Urinary bladder (tissue), 4 donors: ENCODE results near the gene RFX7. TPM values are rescaled to one million over a fixed set of nuclear protein-coding genes. Genes with fewer than 3 reads are reported as not detected.
"Not testable (repeated sequence)": the region's sequence is repeated elsewhere in the genome, so short reads cannot be mapped to it uniquely, and the experiment has no call there.

Source experiments
- DNase-seq: peaks from one replicate; pipeline ENCODE4 v3.0.0-alpha.2; 2015; ENCODE audit errors: extremely low spot score
- H3K27ac ChIP-seq: one replicate; pipeline ENCODE4 v1.5.1; 2013; ENCODE audit warnings: low read depth, mild to moderate bottlenecking, moderate library complexity
- H3K36me3 ChIP-seq: one replicate; pipeline ENCODE4 v1.6.1; 2013; ENCODE audit warnings: mild to moderate bottlenecking, moderate library complexity; ENCODE audit not compliant: insufficient read depth
- H3K4me1 ChIP-seq: one replicate; pipeline ENCODE4 v1.6.1; 2013; ENCODE audit warnings: mild to moderate bottlenecking, moderate library complexity; ENCODE audit not compliant: insufficient read depth
- H3K4me3 ChIP-seq: one replicate; pipeline ENCODE4 v1.5.1; 2013; ENCODE audit warnings: low read depth, low read length
- WGBS: extraction: QIAGEN DNeasy Blood & Tissue Kit; methylation state at CpG from one replicate; pipeline ENCODE4 v1.1.7; 2013; 5-methylcytosine and 5-hydroxymethylcytosine counted together
- polyA plus RNA-seq: library from polyadenylated mRNA; stranded (reverse); fragments of 200-250 nt; gene quantifications from one replicate; pipeline ENCODE4 v1.2.3, GENCODE V29; 2013
- total RNA-seq: library from RNA; depleted of rRNA; stranded (reverse); fragments of >200 nt; gene quantifications from one replicate; pipeline ENCODE4 v1.2.3, GENCODE V29; 2014
- donor health status: healthy with polysubstance abuse.
- donor health status: healthy.

Gene RFX7
- total and polyA plus RNA-seq, 2 donors: 4.5 to 16.0 TPM

DNA sequence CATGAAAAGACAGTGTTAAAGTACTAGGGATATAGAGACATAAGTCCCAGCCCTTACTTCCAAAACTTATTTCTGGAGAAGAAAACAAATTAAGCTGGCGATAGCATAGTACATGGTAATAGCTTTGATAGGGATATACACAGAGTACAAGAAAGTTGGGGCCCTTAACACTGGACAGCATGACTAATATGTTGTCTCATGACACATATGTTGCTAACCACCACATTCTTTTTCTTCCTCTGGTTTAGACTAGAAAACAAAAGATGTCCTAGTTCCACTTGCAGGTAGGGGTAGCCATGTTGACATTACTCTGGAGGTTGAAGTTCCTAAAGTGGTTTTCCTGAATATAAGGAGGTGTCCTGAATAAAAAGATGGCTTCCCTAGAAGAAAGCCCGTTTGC is 75.3 kb downstream of the RFX7 start:
- 89% methylated on average over 2 of the region's 2 CpGs for WGBS
- no peak for DNase-seq
- Histone ChIP-seq H3K4me1 (no peaks in the 10 kb centered on the region), H3K4me3 (no peak overlapping the region), H3K36me3 (no peaks in the 10 kb centered on the region), H3K27ac (no peak overlapping the region)

- Histone ChIP-seq H3K36me3 (no peaks in the 10 kb centered on the region), H3K4me1 (no peaks in the 10 kb centered on the region), H3K4me3 (no peak overlapping the region), H3K27ac (no peak overlapping the region)
- DNase-seq: no peak
- 94% methylated on average over 2 of the region's 2 CpGs for WGBS
Observed at GRCh38 chr15:56165234-56165633, 78.4 kb downstream of the RFX7 start.

DNA sequence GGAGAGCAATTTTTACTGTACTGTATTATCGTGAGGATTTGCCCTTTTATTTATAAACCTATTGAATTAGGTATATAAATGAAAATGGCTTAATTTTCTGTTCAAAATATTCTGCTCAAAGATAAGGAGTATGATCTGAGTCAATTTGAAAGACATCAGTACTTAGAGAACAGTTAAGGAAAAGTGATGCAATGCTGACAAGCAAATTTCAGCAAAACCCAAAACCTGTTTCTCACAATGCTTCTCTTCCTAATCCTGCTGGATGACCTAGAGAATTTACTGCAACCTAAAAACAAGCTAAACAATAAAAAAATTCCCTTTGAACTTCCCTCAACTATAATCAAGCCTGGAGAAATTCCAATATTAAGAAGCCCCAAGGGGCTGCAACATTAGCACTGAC is 82.7 kb downstream of the RFX7 start:
- DNase-seq: no peak
- Histone ChIP-seq H3K36me3 (no peaks in the 10 kb centered on the region), H3K4me3 (no peak overlapping the region), H3K4me1 (no peaks in the 10 kb centered on the region), H3K27ac (no peak overlapping the region)
- WGBS: 61% methylated on average over 1 of the region's 1 CpG

- Histone ChIP-seq H3K4me3 (no peak overlapping the region), H3K27ac (no peak overlapping the region), H3K36me3 (no peaks in the 10 kb centered on the region), H3K4me1 (no peaks in the 10 kb centered on the region)
- no peak for DNase-seq
- WGBS: 86% methylated on average over 3 of the region's 3 CpGs
Observed at GRCh38 chr15:56156877-56157276, 86.8 kb downstream of the RFX7 start.

GRCh38 chr15:56155278-56155677 is 88.4 kb downstream of the RFX7 start:
- H3K4me1 ChIP-seq, H3K4me3 ChIP-seq, H3K27ac ChIP-seq, H3K36me3 ChIP-seq, DNase-seq: not testable (repeated sequence)
- 95% methylated on average over 10 of the region's 10 CpGs for whole genome bisulfite sequencing

GRCh38 chr15:56154768-56155167 is 88.9 kb downstream of the RFX7 start:
- H3K27ac ChIP-seq, H3K4me3 ChIP-seq, H3K36me3 ChIP-seq, DNase-seq, H3K4me1 ChIP-seq: not testable (repeated sequence)
- WGBS: 99% methylated on average over 4 of the region's 4 CpGs

GRCh38 chr15:56150204-56150603 is 93.5 kb downstream of the RFX7 start:
- DNase-seq: no peak
- Histone ChIP-seq H3K27ac (no peak overlapping the region), H3K4me3 (no peak overlapping the region), H3K4me1 (no peaks in the 10 kb centered on the region), H3K36me3 (no peaks in the 10 kb centered on the region)
- WGBS: 90% methylated on average over 6 of the region's 6 CpGs

- H3K4me1 ChIP-seq: no peaks in the 10 kb centered on the region
- DNase-seq: no peak
- H3K4me3 ChIP-seq: no peak overlapping the region
- no peak overlapping the region for H3K27ac ChIP-seq
- H3K36me3 ChIP-seq: no peaks in the 10 kb centered on the region
- WGBS: 87% methylated on average over 3 of the region's 3 CpGs
Observed at GRCh38 chr15:56148064-56148463, 95.6 kb downstream of the RFX7 start.

DNA sequence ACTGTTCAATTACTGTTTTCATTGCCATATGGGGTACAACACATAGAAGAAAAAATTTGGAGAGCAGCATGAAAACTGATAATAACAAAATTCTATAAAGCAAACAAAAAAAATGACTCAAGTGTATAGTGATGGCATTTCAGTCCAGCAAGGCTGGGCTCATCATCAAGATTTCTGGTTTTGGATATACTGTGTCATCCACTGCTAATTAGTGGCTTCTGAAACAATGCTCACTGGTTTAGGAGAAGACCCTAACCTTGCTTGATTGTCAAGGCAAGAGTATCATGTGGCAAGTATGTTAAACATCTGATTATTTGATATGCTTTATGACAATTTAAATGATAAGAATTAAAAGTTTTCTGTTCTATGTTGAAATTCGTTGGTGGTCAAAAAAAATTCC is 96.9 kb downstream of the RFX7 start:
- no peaks in the 10 kb centered on the region for H3K4me1 ChIP-seq
- WGBS: 74% methylated on average over 1 of the region's 1 CpG
- no peak overlapping the region for H3K4me3 ChIP-seq
- no peak for DNase-seq
- H3K36me3 ChIP-seq: peaks cover 3% of the 10 kb centered on the region
- no peak overlapping the region for H3K27ac ChIP-seq

DNA sequence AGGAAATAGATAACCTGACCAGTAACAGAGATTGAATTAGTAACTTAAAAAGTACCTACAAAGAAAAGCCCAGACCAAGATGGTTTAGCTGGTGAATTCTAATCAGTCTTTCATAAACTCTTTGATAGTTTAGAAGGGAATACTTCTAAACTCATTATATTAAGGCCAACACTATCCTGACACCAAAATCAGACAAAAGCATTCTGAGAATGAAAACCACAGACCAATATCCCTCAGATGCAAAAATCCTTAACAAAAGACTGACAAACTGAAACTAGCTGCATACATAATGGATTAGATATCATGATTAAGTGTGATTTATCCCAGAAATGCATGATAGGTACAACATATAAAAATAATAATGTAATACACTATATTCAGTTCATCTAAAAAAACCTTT is 115.6 kb downstream of the RFX7 start:
- Histone ChIP-seq H3K4me1 (no peaks in the 10 kb centered on the region), H3K4me3 (no peak overlapping the region), H3K27ac (no peak overlapping the region), H3K36me3 (peaks cover 2% of the 10 kb centered on the region)
- no peak for DNase-seq

DNA sequence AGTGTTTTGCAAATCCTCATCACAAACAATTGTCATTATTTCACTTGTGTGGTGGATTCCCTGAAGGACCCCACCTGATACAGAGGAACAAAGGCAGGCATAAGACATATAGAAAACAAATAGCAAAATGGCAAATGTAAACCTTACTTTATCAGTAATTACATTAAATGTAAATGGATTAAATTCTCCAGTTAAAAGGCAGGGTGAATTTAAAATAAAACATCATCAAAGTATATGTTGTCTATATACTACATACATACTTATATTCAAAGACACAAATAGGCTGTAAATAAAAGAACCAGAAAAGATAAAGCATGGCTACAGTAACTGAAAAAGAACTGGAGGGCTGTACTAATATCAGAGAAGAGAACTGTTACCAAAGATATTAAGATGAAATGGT is 117.3 kb downstream of the RFX7 start:
- H3K36me3 ChIP-seq: peaks cover 2% of the 10 kb centered on the region
- DNase-seq: no peak
- H3K4me3 ChIP-seq: no peak overlapping the region
- no peak overlapping the region for H3K27ac ChIP-seq
- H3K4me1 ChIP-seq: no peaks in the 10 kb centered on the region

GRCh38 chr15:56124391-56124790 is 119.3 kb downstream of the RFX7 start:
- DNase-seq: no peak
- WGBS: 96% methylated on average over 4 of the region's 4 CpGs
- Histone ChIP-seq H3K4me1 (no peaks in the 10 kb centered on the region), H3K36me3 (no peaks in the 10 kb centered on the region), H3K4me3 (no peak overlapping the region), H3K27ac (no peak overlapping the region)

GRCh38 chr15:56105855-56106254 is 137.8 kb downstream of the RFX7 start:
- Histone ChIP-seq H3K4me1 (no peaks in the 10 kb centered on the region), H3K36me3 (peaks cover 2% of the 10 kb centered on the region), H3K4me3 (no peak overlapping the region), H3K27ac (no peak overlapping the region)
- no peak for DNase-seq
- WGBS: 75% methylated on average over 1 of the region's 1 CpG

GRCh38 chr15:56102441-56102840 is 141.2 kb downstream of the RFX7 start:
- no peaks in the 10 kb centered on the region for H3K4me1 ChIP-seq
- H3K36me3 ChIP-seq: peaks cover 2% of the 10 kb centered on the region
- DNase-seq: no peak
- no peak overlapping the region for H3K27ac ChIP-seq
- WGBS: 61% methylated on average over 3 of the region's 3 CpGs
- H3K4me3 ChIP-seq: no peak overlapping the region

- H3K4me3 ChIP-seq: no peak overlapping the region
- H3K36me3 ChIP-seq: peaks cover 9% of the 10 kb centered on the region
- 92% methylated on average over 2 of the region's 2 CpGs for WGBS
- DNase-seq: no peak
- H3K4me1 ChIP-seq: no peaks in the 10 kb centered on the region
- no peak overlapping the region for H3K27ac ChIP-seq
Observed at GRCh38 chr15:56099311-56099710, 144.4 kb downstream of the RFX7 start.
